HUES48 (cell line): ENCODE results near the gene FKBP1B.
"Not testable (repeated sequence)": the region's sequence is repeated elsewhere in the genome, so short reads cannot be mapped to it uniquely, and the experiment has no call there.

Experiments used
- H3K27ac ChIP-seq: one replicate; pipeline ENCODE4 v1.7.0; 2013; ENCODE audit warnings: low read depth, low read length, inconsistent platforms
- H3K27me3 ChIP-seq: 2 replicates; pipeline ENCODE4 v1.6.1; 2013; ENCODE audit warnings: mild to moderate bottlenecking, low read length; ENCODE audit not compliant: control insufficient read depth, insufficient read depth
- H3K36me3 ChIP-seq: 2 replicates; pipeline ENCODE4 v1.6.1; 2013; ENCODE audit warnings: low read length; ENCODE audit not compliant: control insufficient read depth, insufficient read depth
- H3K4me1 ChIP-seq: 2 replicates; pipeline ENCODE4 v1.6.1; 2013; ENCODE audit warnings: mild to moderate bottlenecking, low read length; ENCODE audit not compliant: control insufficient read depth, insufficient read depth
- H3K4me3 ChIP-seq: 2 replicates; pipeline ENCODE4 v1.5.1; 2013; ENCODE audit warnings: mild to moderate bottlenecking, low read depth, low read length
- H3K9ac ChIP-seq: 2 replicates; pipeline ENCODE4 v1.6.1; 2013; ENCODE audit warnings: mild to moderate bottlenecking, low read depth, low read length, moderate library complexity
- H3K9me3 ChIP-seq: 2 replicates; pipeline ENCODE4 v1.6.1; 2013; ENCODE audit warnings: low read length; ENCODE audit not compliant: control insufficient read depth, insufficient read depth

Gene FKBP1B

GRCh38 chr2:24049485-24050021 lies at the start of gene FKBP1B:
TSS of gene FKBP1B (plus strand) at chr2:24049741. CDS start at chr2:24049850, 109 bp downstream.
- Histone ChIP-seq H3K4me1 (peaks cover 8% of the 10 kb centered on the region), H3K27ac (no peak within 1 kb of the TSS), H3K36me3 (peaks cover 6% of the 10 kb centered on the region; the same call in 1 of the 2 replicates), H3K9me3 (no peaks in the 10 kb centered on the region), H3K27me3 (0 out of 2 replicates have a peak, but pooled peaks cover 2% of the 10 kb centered on the region), H3K4me3 (peak within 1 kb of the TSS; percentile 73), H3K9ac (0 out of 2 replicates have a peak within 1 kb of the TSS, but pooled peaks have one; percentile 10)

DNA sequence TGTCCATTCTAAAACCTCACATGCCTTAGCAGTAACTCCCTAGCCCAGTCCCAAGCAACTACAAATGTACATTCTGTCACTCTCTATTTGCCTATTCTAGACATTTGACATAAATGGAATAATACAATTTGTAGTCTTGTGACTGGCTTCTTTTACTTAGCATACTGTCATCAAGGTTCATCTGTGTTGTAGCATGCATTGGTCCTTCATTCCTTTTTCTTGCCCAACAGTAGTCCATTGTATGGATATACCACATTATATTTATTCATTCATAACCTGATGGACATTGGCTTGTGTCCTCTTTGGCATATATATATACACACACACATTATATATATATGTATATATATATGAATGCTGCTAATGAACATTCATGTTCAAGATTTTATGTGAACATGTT lies 41.8 kb upstream of the FKBP1B start:
- peaks cover 14% of the 10 kb centered on the region for H3K27me3 ChIP-seq
- no peaks in the 10 kb centered on the region for H3K9me3 ChIP-seq
- peaks cover 17% of the 10 kb centered on the region for H3K4me1 ChIP-seq
- no peak overlapping the region for H3K27ac ChIP-seq
- no peak overlapping the region for H3K4me3 ChIP-seq
- H3K36me3 ChIP-seq, result no peaks in the 10 kb centered on the region
- H3K9ac ChIP-seq, result no peak overlapping the region

DNA sequence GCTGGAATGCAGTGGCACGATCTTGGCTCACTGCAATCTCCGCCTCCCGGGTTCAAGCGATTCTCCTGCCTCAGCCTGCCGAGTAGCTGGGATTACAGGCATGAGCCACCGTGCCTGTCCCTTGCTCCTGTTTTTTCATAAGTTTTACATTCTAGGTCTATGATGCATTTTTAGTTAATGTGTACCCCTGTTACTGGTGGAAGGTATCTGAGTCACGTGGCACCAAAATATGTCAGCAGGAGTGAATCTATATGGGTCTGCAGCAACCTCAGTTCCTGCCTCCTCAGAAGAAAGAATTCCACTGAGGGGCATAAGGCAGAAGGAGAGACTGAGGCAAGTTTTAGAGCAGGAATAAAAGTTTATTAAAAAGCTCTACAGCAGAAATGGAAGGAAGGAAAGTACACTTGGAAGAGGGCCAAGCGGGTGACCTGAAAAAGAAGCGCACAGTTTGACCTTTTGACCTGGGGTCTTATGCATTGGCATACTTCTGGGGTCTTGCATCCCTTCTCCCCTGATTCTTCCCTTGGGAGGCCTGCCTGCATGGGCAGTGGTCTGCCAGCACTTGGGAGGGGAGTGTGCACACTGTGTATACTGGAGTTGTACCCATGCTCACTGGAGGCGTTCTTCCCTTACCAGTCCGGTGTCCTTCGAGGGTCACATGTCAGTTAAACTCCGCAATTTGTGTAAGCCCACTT lies 40.7 kb upstream of the FKBP1B start:
- no peaks in the 10 kb centered on the region for H3K36me3 ChIP-seq
- H3K9me3 ChIP-seq, result no peaks in the 10 kb centered on the region
- H3K27ac ChIP-seq, result no peak overlapping the region
- H3K9ac ChIP-seq, result no peak overlapping the region
- H3K4me1 ChIP-seq, result peaks cover 17% of the 10 kb centered on the region
- H3K27me3 ChIP-seq, result peaks cover 14% of the 10 kb centered on the region
- H3K4me3 ChIP-seq, result no peak overlapping the region

DNA sequence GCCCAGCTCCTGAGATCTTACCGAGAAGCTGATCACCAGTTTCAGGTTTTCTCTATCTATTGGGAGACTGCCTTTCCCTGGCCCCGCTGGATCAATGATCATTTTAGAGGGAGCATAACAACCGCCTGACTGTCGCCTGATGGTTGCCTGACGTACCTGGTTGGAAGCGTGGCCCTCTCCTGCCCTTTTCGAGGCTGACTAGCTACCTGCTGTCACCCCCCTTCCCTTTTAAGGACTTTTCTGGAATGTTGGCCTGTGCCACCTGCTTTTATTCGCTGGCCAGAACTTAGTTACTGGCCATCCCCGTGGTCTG lies 40.2 kb upstream of the FKBP1B start:
- H3K27me3 ChIP-seq, result peaks cover 14% of the 10 kb centered on the region
- peak overlapping the region; percentile 66 for H3K4me3 ChIP-seq
- no peak overlapping the region for H3K27ac ChIP-seq
- no peaks in the 10 kb centered on the region for H3K36me3 ChIP-seq
- no peaks in the 10 kb centered on the region for H3K9me3 ChIP-seq
- peaks cover 17% of the 10 kb centered on the region for H3K4me1 ChIP-seq
- H3K9ac ChIP-seq, result peak overlapping the region; percentile 59

GRCh38 chr2:24009680-24010476 lies 39.7 kb upstream of the FKBP1B start, which contains the start of gene MFSD2B:
TSS of gene MFSD2B (plus strand) at chr2:24010085. CDS start at chr2:24010097, 12 bp downstream.
- peaks cover 14% of the 10 kb centered on the region for H3K27me3 ChIP-seq
- H3K9me3 ChIP-seq, result no peaks in the 10 kb centered on the region
- H3K4me1 ChIP-seq, result peaks cover 17% of the 10 kb centered on the region
- no peaks in the 10 kb centered on the region for H3K36me3 ChIP-seq
- H3K4me3 ChIP-seq, result peak within 1 kb of the TSS; percentile 66
- H3K27ac ChIP-seq, result no peak within 1 kb of the TSS
- H3K9ac ChIP-seq, result peak within 1 kb of the TSS; percentile 59

DNA sequence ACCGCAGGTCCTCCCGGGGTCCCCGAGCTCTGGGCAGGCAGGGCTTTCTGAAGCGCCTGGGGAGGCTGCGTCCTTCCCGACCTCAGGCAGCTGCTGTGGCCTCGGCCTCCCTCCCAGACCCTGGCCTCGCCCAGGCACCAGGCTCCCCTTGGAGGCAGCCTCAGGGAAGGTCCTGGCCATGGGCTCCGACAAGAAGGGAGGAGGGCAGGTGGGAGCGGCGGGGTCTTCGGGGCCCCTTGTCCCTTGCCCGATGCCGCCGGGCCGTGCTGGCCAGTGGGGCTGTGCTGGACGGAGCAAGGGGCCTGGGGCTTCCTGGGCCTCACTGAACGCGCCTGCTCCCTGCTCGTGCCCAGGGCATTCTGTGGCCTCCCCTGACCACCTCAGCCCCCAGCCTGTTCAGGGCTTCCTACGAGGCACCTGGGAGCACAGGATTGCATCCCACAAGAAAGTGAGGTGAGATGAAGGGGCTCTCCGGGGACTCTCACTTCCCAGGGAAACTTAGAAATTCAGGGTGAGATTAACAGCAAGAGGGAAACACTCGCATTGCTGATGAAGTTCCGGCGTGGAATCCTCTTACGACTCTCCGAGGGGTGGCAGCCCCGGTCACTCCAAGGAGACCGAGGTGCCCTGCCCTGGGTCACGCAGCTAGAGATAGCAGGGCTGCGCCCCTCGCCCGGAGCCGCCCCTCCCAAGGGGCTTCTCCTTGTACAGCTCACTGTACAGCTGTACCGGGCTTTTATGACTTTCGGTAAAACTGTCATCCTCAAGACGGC lies 38.9 kb upstream of the FKBP1B start:
- Histone ChIP-seq H3K9ac (peak overlapping the region; percentile 59; the same call in 1 of the 2 replicates), H3K27ac (no peak overlapping the region), H3K4me3 (peak overlapping the region; percentile 66)

GRCh38 chr2:24011250-24012104 lies 38.1 kb upstream of the FKBP1B start:
- Histone ChIP-seq H3K36me3 (no peaks in the 10 kb centered on the region), H3K9me3 (no peaks in the 10 kb centered on the region), H3K9ac (no peak overlapping the region), H3K27ac (no peak overlapping the region), H3K4me3 (no peak overlapping the region), H3K27me3 (peaks cover 14% of the 10 kb centered on the region), H3K4me1 (peaks cover 17% of the 10 kb centered on the region)

More for the DNA sequence above, 38.9 kb upstream of the FKBP1B start:
- H3K27me3 ChIP-seq, result peaks cover 14% of the 10 kb centered on the region
- H3K9me3 ChIP-seq, result no peaks in the 10 kb centered on the region
- no peaks in the 10 kb centered on the region for H3K36me3 ChIP-seq
- peaks cover 17% of the 10 kb centered on the region for H3K4me1 ChIP-seq

DNA sequence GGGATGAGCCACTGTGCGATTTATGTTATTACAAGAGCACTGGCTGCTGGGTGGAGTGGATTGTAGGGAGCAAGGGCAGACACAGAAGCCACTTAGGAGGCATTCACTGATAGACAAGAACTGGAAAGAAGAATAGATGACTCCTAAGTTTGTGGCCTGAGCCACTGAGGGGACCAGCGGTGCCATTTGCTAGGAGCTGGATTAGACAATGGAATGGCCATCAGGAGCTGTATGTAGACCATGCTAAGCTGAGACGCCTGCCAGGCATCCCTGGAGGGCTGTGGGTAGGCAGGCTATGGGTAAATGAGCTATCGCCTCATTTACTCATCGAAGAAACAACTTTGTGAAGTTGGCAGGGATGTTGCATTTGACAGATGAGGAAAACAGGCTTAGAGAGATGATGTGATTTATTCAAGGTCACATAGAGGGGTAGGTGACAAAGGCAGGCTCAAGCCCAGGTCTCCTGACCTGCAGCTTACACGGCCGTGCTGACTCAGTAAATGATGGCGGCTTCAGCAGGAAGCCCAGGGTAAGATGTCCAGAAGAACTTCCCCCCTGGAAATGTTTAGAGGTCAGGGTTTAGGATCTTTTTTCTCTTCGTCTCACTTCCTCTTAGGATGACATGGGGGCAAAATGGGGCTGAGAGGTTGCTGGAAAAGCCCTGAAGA lies 36.9 kb upstream of the FKBP1B start:
- no peak overlapping the region for H3K27ac ChIP-seq
- H3K36me3 ChIP-seq, result no peaks in the 10 kb centered on the region
- H3K4me3 ChIP-seq, result no peak overlapping the region
- H3K27me3 ChIP-seq, result peaks cover 14% of the 10 kb centered on the region
- H3K9ac ChIP-seq, result no peak overlapping the region
- peaks cover 17% of the 10 kb centered on the region for H3K4me1 ChIP-seq
- H3K9me3 ChIP-seq, result no peaks in the 10 kb centered on the region

DNA sequence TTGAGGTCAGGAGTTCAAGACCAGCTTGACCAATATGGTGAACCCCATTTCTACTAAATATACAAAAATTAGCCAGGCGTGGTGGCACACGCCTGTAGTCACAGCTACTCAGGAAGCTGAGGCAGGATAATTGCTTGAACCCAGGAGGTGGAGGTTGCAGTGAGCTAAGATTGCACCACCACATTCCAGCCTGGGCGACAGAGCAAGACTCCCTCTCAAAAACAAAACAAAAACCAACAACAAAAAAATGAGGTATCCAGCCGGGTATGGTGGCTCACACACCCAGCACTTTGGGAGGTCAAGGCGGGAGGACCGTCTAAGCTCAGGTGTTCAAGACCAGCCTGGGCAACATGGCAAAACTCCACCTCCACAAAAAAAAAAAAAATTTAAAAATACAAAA lies 34.6 kb upstream of the FKBP1B start:
- H3K9ac ChIP-seq, H3K27me3 ChIP-seq, H3K36me3 ChIP-seq, H3K9me3 ChIP-seq, H3K4me3 ChIP-seq, H3K27ac ChIP-seq: not testable (repeated sequence)
- H3K4me1 ChIP-seq, result peaks cover 14% of the 10 kb centered on the region
